ENCODE data around the gene TNNC1. TPM values are rescaled to one million over a fixed set of nuclear protein-coding genes. Genes with fewer than 3 reads are reported as not detected.

Gene TNNC1
- total RNA-seq, 1 experiment from 2014 or later: 8.3 TPM

DNA sequence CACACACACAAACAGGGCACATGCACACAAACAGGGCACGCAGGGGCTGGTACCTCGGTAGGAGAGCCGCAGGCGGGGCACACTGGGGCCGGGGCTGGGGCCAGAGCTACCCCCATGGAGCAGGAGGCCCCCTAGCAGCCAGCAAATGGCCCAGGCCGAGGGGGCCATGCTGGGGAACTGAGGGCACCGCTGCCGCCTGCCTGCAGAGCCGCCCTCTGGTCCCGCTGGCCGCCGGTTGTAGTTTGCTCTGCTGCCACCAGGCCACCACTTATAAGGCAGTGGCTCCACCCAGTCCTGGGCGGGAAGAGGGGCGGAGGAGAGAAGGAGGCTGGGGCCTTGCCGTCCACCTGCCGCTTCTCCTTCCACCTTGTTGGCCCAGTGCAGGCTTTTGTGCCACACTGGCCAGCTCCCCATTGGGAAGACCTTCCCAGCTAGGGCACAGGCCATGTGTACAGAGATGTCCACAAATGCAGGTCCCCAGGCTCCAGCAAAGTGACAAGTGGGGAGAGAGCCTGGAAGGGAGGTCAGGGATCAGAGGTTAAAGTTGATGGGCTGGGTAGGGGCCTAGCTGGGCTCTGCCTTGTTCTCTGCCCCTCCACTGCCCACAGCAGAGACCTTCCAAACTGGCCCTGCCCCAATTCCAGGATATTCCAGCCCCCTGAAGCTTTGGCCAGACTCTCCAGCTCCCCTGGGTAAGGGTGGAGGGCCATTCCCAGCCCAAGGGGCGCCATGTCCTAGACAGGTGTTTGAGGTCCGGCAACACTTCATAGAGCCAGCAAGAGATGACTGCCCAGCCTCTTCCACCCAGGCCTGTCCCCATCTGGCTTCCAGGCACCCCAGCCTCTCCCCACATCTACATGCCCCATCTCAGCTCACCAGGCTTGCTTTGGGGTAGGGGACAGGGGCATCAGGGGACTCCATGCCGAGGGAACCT lies 8.7 kb downstream of the TNNC1 start, which contains the start of gene SEMA3G:
TSS of gene SEMA3G (minus strand) at position 244 of the 934 bp plus-strand sequence. CDS start at position 168, 76 bp downstream.
- peaks cover 7% of the 10 kb centered on the region; the same call in 1 of the 2 replicates for H3K4me1 ChIP-seq (replicated peaks; ENCODE audit: insufficient read depth)
- no peak within 1 kb of the TSS for H3K27ac ChIP-seq
- no peak within 1 kb of the TSS for H2AFZ ChIP-seq
- H3F3A ChIP-seq (ENCODE audit: insufficient read depth, low read depth): peaks cover 5% of the 10 kb centered on the region; the same call in 1 of the 2 replicates
- no peak within 1 kb of the TSS for H3K4me3 ChIP-seq
- ChIA-PET CTCF (interaction anchor here (0.7 to 3.8 kb wide), 3 partner anchors 12 to 33 kb away, joined by 5 to 21 read pairs (median 6); no protein-coding TSS in a partner anchor), POLR2A (ENCODE audit: unreplicated experiment) (no interaction called here)
- no peaks in the 10 kb centered on the region for H4K20me1 ChIP-seq (ENCODE audit: insufficient read depth)
- H3K27me3 ChIP-seq (ENCODE audit: insufficient read depth, low read depth): no peaks in the 10 kb centered on the region
- no peaks in the 10 kb centered on the region for H3K79me2 ChIP-seq (ENCODE audit: low read depth)
- no TSS peak for BruUV-seq (replicated peaks)
- no peaks in the 10 kb centered on the region for H3K9me3 ChIP-seq (ENCODE audit: insufficient read depth, low read depth)
- no peaks in the 10 kb centered on the region for H3K36me3 ChIP-seq (ENCODE audit: low read depth)
- H3K9me2 ChIP-seq (ENCODE audit: insufficient read depth): no peaks in the 10 kb centered on the region
- peak; percentile 48 to 84 for DNase-seq
- TF ChIP-seq, protein P1, sequence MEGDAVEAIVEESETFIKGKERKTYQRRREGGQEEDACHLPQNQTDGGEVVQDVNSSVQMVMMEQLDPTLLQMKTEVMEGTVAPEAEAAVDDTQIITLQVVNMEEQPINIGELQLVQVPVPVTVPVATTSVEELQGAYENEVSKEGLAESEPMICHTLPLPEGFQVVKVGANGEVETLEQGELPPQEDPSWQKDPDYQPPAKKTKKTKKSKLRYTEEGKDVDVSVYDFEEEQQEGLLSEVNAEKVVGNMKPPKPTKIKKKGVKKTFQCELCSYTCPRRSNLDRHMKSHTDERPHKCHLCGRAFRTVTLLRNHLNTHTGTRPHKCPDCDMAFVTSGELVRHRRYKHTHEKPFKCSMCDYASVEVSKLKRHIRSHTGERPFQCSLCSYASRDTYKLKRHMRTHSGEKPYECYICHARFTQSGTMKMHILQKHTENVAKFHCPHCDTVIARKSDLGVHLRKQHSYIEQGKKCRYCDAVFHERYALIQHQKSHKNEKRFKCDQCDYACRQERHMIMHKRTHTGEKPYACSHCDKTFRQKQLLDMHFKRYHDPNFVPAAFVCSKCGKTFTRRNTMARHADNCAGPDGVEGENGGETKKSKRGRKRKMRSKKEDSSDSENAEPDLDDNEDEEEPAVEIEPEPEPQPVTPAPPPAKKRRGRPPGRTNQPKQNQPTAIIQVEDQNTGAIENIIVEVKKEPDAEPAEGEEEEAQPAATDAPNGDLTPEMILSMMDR (conservative IDR thresholded peaks at IDR 0.05): peak; percentile 52
- no peak for TF ChIP-seq EZH2 (IDR thresholded peaks at IDR 0.05; ENCODE audit: low read depth)
- intact Hi-C loops (cut with micrococcal nuclease; ENCODE audit: unreplicated experiment): no loop called here
- H3K4me2 ChIP-seq: peak within 1 kb of the TSS; percentile 28; the same call in 1 of the 2 replicates

DNA sequence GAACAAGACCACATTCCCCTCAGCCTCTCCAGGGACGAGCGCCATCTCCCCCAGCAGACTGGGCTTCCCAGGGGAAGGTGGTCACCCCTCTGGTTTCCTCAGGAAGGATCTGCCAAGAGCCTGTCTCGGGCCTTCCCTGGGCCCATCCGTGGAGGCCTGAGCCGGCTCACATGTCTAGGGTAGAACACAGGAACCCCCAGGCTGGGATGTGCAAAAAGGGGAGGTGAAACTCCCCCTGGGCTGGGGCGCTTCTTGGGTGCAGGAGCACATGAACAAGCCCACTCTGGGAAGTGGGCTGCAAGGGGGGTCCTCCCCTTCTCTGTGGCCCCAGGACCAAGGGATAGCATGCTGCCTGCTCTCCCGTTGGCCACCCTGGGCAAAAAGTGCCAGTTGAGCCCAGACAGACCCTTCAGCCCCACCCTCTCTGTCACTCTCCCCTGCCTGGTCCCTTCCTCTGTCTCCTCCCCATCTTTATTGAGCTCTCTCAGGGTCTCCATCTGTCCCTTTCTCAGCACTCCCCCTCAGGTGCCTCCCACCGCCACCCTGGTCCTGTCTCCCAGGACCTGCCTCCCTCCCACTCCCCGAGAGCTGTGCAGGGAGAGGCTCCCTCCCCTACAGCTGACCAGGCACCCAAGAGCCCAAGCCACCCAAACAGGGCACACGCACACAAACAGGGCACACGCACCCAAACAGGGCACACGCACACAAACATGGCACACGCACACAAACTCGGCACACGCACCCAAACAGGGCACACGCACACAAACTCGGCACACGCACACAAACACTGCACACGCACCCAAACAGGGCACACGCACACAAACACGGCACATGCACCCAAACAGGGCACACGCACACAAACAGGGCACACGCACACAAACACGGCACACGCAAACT lies 9.8 kb downstream of the TNNC1 start:
- ChIA-PET CTCF (no interaction called here), POLR2A (ENCODE audit: unreplicated experiment) (no interaction called here)
- DNase-seq: no peak
- H3K27ac ChIP-seq: no peak overlapping the region
- TF ChIP-seq, protein P1 (conservative IDR thresholded peaks at IDR 0.05): no peak
- no peak for TF ChIP-seq EZH2 (IDR thresholded peaks at IDR 0.05; ENCODE audit: low read depth)
- H3K79me2 ChIP-seq (ENCODE audit: low read depth): no peaks in the 10 kb centered on the region
- H2AFZ ChIP-seq: no peak overlapping the region
- H3K36me3 ChIP-seq (ENCODE audit: low read depth): no peaks in the 10 kb centered on the region
- H3K9me3 ChIP-seq (ENCODE audit: insufficient read depth, low read depth): no peaks in the 10 kb centered on the region
- no peaks in the 10 kb centered on the region for H4K20me1 ChIP-seq (ENCODE audit: insufficient read depth)
- no peaks in the 10 kb centered on the region for H3K4me1 ChIP-seq (replicated peaks; ENCODE audit: insufficient read depth)
- H3K9me2 ChIP-seq (ENCODE audit: insufficient read depth): no peaks in the 10 kb centered on the region
- intact Hi-C loops (cut with micrococcal nuclease; ENCODE audit: unreplicated experiment): no loop called here
- no peak overlapping the region for H3K4me3 ChIP-seq
- TSS peak; percentile 25 for BruUV-seq (replicated peaks)
- H3F3A ChIP-seq (ENCODE audit: insufficient read depth, low read depth): no peaks in the 10 kb centered on the region; the same call in 1 of the 2 replicates
- no peak overlapping the region for H3K4me2 ChIP-seq
- no peaks in the 10 kb centered on the region for H3K27me3 ChIP-seq (ENCODE audit: insufficient read depth, low read depth)

DNA sequence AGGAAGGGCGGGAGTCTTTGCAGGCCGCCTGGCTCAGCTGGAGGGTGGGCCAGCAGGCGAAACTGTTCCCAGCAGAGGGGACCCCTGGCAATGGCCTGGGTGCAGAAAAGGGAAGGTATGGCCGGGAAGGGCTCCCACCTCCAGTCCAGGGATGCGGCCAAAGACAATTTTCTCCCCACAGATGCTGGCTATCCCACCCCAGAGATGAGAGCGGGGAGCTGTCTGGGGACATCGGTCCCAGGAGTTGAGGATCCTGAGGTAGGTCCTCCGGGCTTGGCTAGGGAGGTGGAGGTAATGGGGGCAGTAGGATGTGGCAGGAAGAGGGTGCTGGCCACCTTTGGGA lies 10.6 kb downstream of the TNNC1 start:
- no peak overlapping the region for H2AFZ ChIP-seq
- H4K20me1 ChIP-seq (ENCODE audit: insufficient read depth): no peaks in the 10 kb centered on the region
- no peaks in the 10 kb centered on the region for H3K36me3 ChIP-seq (ENCODE audit: low read depth)
- H3K9me3 ChIP-seq (ENCODE audit: insufficient read depth, low read depth): no peaks in the 10 kb centered on the region
- H3K9me2 ChIP-seq (ENCODE audit: insufficient read depth): no peaks in the 10 kb centered on the region
- CTCF ChIA-PET: interaction anchor here (0.5 kb wide), 1 partner anchor 833 kb away, joined by 6 read pairs; no protein-coding TSS in a partner anchor
- TF ChIP-seq EZH2 (IDR thresholded peaks at IDR 0.05; ENCODE audit: low read depth): no peak
- TF ChIP-seq, protein P1 (conservative IDR thresholded peaks at IDR 0.05): no peak
- intact Hi-C loops (cut with micrococcal nuclease; ENCODE audit: unreplicated experiment): no loop called here
- H3K27me3 ChIP-seq (ENCODE audit: insufficient read depth, low read depth): no peaks in the 10 kb centered on the region
- no peak overlapping the region for H3K27ac ChIP-seq
- POLR2A ChIA-PET (ENCODE audit: unreplicated experiment): no interaction called here
- no peak for DNase-seq
- no peaks in the 10 kb centered on the region for H3F3A ChIP-seq (ENCODE audit: insufficient read depth, low read depth)
- no peaks in the 10 kb centered on the region for H3K79me2 ChIP-seq (ENCODE audit: low read depth)
- H3K4me1 ChIP-seq (replicated peaks; ENCODE audit: insufficient read depth): no peaks in the 10 kb centered on the region
- no TSS peak for BruUV-seq (replicated peaks)
- no peak overlapping the region for H3K4me2 ChIP-seq
- H3K4me3 ChIP-seq: no peak overlapping the region

All from PC-9 (cell line).